ENCODE results near the gene OR5K3. TPM values are rescaled to one million over a fixed set of nuclear protein-coding genes. Genes with fewer than 3 reads are reported as not detected.

The OR5K3 gene
- total RNA-seq, 4 donors from 2014 or later = not detected

- DNase-seq = no peak
- H3K4me3 ChIP-seq = no peak overlapping the region
- H3K27me3 ChIP-seq = no peaks in the 10 kb centered on the region
- H3K4me1 ChIP-seq = no peaks in the 10 kb centered on the region
- no peak overlapping the region for H3K27ac ChIP-seq
- H3K9me3 ChIP-seq = peaks cover 0 to 3% (median 0%) of the 10 kb centered on the region in 4 donors
- no peak for TF ChIP-seq CTCF (IDR thresholded peaks at IDR 0.05)
- no peak for TF ChIP-seq POLR2A (IDR thresholded peaks at IDR 0.05)
- H3K36me3 ChIP-seq = no peaks in the 10 kb centered on the region
Observed at GRCh38 chr3:98434412-98434811, 43.9 kb downstream of the OR5K3 start.

GRCh38 chr3:98440283-98440682, 49.8 kb downstream of the OR5K3 start:
- H3K4me1 ChIP-seq = no peaks in the 10 kb centered on the region
- no peak for TF ChIP-seq CTCF (IDR thresholded peaks at IDR 0.05)

More at GRCh38 chr3:98440283-98440682, 49.8 kb downstream of the OR5K3 start:
- H3K4me3 ChIP-seq = no peak overlapping the region
- no peaks in the 10 kb centered on the region for H3K27me3 ChIP-seq
- H3K27ac ChIP-seq = no peak overlapping the region
- DNase-seq = no peak
- H3K36me3 ChIP-seq = no peaks in the 10 kb centered on the region
- H3K9me3 ChIP-seq = no peaks in the 10 kb centered on the region

Other genes with a start within 250 kb of the OR5K3 start
- not detected for gene OR5H14, start 243.2 kb upstream of the OR5K3 start, total RNA-seq
- not detected for gene OR5H15, start 224.0 kb upstream of the OR5K3 start, total RNA-seq
- not detected for gene OR5H6, start 126.4 kb upstream of the OR5K3 start, total RNA-seq
- gene OR5H2, start 108.2 kb upstream of the OR5K3 start, total RNA-seq = not detected
- gene OR5K4, start 36.8 kb upstream of the OR5K3 start, total RNA-seq = not detected
- gene OR5K1, start 72.5 kb downstream of the OR5K3 start, total RNA-seq = not detected
- not detected for gene OR5K2, start 107.0 kb downstream of the OR5K3 start, total RNA-seq
- gene CLDND1, start 132.2 kb downstream of the OR5K3 start, total RNA-seq = 100 to 1,000 TPM in 2 of 4 donors, 10 to 100 TPM in 2; 60.2 to 113 (median 96.7) TPM
- gene GPR15, start 141.3 kb downstream of the OR5K3 start, total RNA-seq = 10 to 100 TPM in 1 of 4 donors, 1 to 10 TPM in 2, not detected in 1; 1.2 to 26.4 (median 5.1) TPM
- 10 to 100 TPM; 16.8 to 68.5 (median 36.0) TPM for gene CPOX, start 202.9 kb downstream of the OR5K3 start, total RNA-seq

All from Peyer's patch (tissue), 4 donors.